H1 (cell line): ENCODE results near the gene BCAS3. TPM values are rescaled to one million over a fixed set of nuclear protein-coding genes. Genes with fewer than 3 reads are reported as not detected.

Experiments used
- BACH1 ChIP-seq: IDR thresholded peaks from 2 replicates; pipeline ENCODE4 v1.6.1; 2012; ENCODE audit warnings: low read length, improper control_type of control experiment
- BCL11A ChIP-seq, 2 experiments: IDR thresholded peaks; one replicate each; pipeline ENCODE4 v1.6.1; 2011; ENCODE audit warnings: low read depth in 2 of 2, low read length in 2 of 2, mild to moderate bottlenecking in 2 of 2
- CHD7 ChIP-seq: fragments of 300-600 bp; sonication (generic); IDR thresholded peaks from 2 replicates; pipeline ENCODE4 v1.7.1; 2012; ENCODE audit warnings: low read length, moderate library complexity, mild to moderate bottlenecking, inconsistent platforms; ENCODE audit not compliant: insufficient replicate concordance
- EP300 ChIP-seq, 2 experiments: IDR thresholded peaks; 1 replicate in 1 of 2; 2 replicates in 1 of 2; pipeline ENCODE4 v1.6.1; 2011 to 2012; ENCODE audit warnings: low read depth in 2 of 2, low read length in 2 of 2, mild to moderate bottlenecking in 2 of 2, borderline replicate concordance in 1 of 2, inconsistent platforms in 1 of 2, moderate library complexity in 1 of 2
- GTF2F1 ChIP-seq: IDR thresholded peaks from 2 replicates; pipeline ENCODE4 v1.6.1; 2012; ENCODE audit warnings: low read depth, low read length, improper control_type of control experiment, borderline replicate concordance
- KDM5A ChIP-seq: fragments of 200-600 bp; IDR thresholded peaks from 2 replicates; pipeline ENCODE4 v1.7.1; 2012; ENCODE audit warnings: mild to moderate bottlenecking, low read length, inconsistent platforms, mixed read lengths
- RAD21 ChIP-seq, 2 experiments: IDR thresholded peaks in 1 of 2; conservative IDR thresholded peaks in 1 of 2; 2 replicates each; pipeline ENCODE4 v1.6.1; 2011; ENCODE audit warnings: low read depth in 2 of 2, low read length in 2 of 2, improper control_type of control experiment in 1 of 2, inconsistent platforms in 1 of 2, mild to moderate bottlenecking in 1 of 2, moderate library complexity in 1 of 2
- SP1 ChIP-seq: IDR thresholded peaks from 2 replicates; pipeline ENCODE4 v1.6.1; 2011; ENCODE audit warnings: low read depth, low read length
- SP2 ChIP-seq: IDR thresholded peaks from 2 replicates; pipeline ENCODE4 v1.6.1; 2012; ENCODE audit warnings: mild to moderate bottlenecking, low read length, inconsistent platforms
- polyA plus RNA-seq, 7 experiments: library from polyadenylated mRNA; depleted of rRNA in 3 of 7; stranded (reverse) in 5 of 7; unstranded in 2 of 7; fragments of >200 nt in 5 of 7; fragments of 200-250 nt in 2 of 7; gene quantifications; 1 replicate in 5 of 7; 2 replicates in 1 of 7; 4 replicates in 1 of 7; pipeline versions ENCODE4 v1.2.1 to v1.2.3, GENCODE V29; 2011 to 2013; ENCODE audit warnings: missing spikeins in 2 of 7, mixed read lengths in 2 of 7
- total RNA-seq: library from RNA; stranded (reverse); fragmentation: NEBNext Ultra II Directional; extraction: Animal tissue kit (Norgen Biotek cat#: 25700); gene quantifications from 2 replicates; pipeline ENCODE4 v1.2.1, GENCODE V29; 2021

Gene BCAS3
- total and polyA plus RNA-seq, 2 of the 8 experiments (the other 6 are each of a cell fraction or from before 2014, with no cell fraction given): 9.9 to 13.3 TPM

- TF ChIP-seq CHD7 (no peak), SP2 (no peak), BCL11A (IDR thresholded peaks at IDR 0.05; ENCODE audit: low read depth in 2 of 2, low read length in 2 of 2) (no peak), KDM5A (no peak), BACH1 (no peak), EP300 (IDR thresholded peaks at IDR 0.05; ENCODE audit: borderline replicate concordance in 1 of 2, low read depth in 2 of 2, low read length in 2 of 2) (no peak), SP1 (no peak), RAD21 (IDR thresholded peaks at IDR 0.05 in 1 of 2, conservative IDR thresholded peaks at IDR 0.05 in 1 of 2; ENCODE audit: low read depth in 2 of 2, low read length in 2 of 2) (no peak), GTF2F1 (no peak)
Measured at GRCh38 chr17:60888812-60889709, 211.4 kb downstream of the BCAS3 start (continued).
